Measurements from ENCODE around the gene TMSB4Y.
A peak's percentile ranks its signal among the peaks of the same experiment; 100 is the strongest.

Gene TMSB4Y

GRCh38 chrY:13703568-13703968 is at the start of gene TMSB4Y:
TMSB4Y (plus strand) TSS chrY:13703899.
- peak; percentile 79 for DNase-seq

GRCh38 chrY:13664162-13664561 is 39.5 kb upstream of the TMSB4Y start:
- DNase-seq, result no peak

DNA sequence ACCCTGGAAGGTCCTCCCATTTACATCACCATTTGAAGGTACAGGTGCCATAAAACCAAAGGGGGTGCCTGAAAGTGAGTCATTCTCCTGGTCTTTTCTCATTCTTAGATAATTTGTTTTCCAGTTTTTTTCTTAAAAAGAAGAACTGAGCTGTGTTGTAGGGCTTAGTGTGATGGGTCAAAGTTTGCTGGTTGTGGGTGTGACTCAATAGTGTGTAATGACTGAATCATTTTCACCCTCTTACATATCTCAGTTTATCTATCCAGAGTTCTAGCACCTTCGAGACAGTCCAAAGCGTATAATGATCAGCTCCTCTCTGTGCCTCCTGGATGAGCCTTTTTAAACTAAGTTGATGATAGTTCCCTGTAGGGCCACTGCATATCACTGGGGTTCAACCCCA is 32.6 kb upstream of the TMSB4Y start:
- no peak for DNase-seq

GRCh38 chrY:13702276-13702675 is 1.4 kb upstream of the TMSB4Y start:
- DNase-seq, result no peak

GRCh38 chrY:13704121-13704930 is 627 bp downstream of the TMSB4Y start:
- DNase-seq, result peak; percentile 31

- peak; percentile 2 for DNase-seq
These were observed 1.5 kb downstream of the TMSB4Y start for GRCh38 chrY:13705197-13705596.

GRCh38 chrY:13708038-13708437 is 4.3 kb downstream of the TMSB4Y start:
- DNase-seq, result no peak

GRCh38 chrY:13718996-13719395 is 15.3 kb downstream of the TMSB4Y start:
- DNase-seq, result no peak

- no peak for DNase-seq
These were observed 25.8 kb downstream of the TMSB4Y start for GRCh38 chrY:13729517-13729916.

DNA sequence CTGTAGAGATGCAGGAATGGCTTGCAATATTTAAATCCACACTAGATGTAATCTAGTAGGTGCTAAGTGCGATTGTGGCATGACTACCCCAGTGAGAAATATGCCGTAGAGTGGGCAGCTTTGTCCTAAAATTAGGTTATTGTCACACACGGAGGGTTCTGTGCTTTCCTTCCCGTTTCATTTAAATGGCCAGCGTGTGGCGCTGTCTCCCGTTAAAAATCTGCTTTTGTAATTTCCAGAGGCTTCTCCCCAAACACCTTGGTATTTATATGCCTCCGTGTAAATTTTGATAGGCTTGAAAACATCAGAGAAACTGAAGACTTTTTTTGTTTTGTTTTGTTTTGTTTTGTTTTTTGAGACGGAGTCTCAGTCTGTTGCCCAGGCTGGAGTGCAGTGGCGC is 34.9 kb downstream of the TMSB4Y start:
- no peak for DNase-seq

DNA sequence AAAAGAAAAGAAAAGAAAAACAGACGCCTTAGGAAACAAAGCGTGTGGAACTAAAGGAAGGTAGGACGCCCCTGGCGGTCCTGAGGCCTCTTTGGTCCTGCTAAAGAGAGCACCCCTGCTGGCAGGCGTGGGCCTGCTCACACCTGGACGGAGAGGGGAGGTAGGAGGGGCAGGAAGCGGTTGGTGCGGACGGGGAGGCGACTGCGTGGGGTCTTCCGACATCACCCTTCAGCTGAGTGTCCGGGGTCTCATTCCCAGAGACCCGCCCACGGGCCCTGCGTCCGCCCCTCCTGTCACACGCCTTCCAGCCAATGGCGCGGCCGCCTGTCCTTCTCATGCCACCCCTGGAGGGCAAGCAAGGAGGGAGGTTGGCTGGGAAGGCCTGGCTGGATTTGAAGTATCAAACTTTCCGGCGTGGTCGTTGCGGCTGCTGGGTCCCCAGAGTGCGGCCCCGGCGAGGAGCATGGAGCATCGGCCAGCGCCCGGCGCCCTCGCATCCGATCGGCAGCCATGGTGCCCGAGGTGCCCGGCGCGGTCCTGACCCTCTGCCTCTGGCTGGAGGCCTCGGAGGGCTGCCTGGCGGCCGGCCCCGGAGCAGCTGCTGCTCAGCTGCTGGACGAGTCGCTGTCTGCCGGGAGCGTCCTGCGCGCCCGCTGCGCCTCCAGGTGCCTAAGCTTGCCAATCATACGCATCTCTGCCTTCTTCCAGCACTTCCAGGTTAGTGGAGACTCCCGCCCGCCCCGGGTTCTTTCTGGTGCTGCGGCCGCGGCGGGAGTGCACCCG is 47.8 kb downstream of the TMSB4Y start:
- DNase-seq, result peak; percentile 81

DNA sequence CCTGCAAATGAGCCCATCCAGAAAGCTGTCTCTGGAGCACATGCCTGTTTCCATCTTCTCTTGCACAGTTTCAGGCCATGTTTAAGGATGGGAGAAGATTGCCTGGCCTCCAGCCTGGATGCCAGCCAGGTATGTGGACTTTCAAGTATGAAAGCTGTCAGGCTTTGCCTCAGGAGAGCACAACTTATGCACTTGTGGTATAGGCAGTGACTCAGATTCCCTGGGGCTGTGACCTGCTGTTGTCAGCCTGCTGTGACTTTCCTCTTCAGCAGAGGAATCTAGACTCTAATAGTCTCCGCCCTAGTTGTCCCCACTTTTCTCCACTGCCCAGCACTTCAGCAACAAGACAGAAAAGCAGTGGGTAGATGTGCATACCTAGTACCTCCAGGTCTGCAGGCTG is 51.0 kb downstream of the TMSB4Y start:
- no peak for DNase-seq

Measured in NCI-H2171 (cell line).